Osteoblast (primary cell): Measurements from ENCODE around the gene GCSAM. TPM values are rescaled to one million over a fixed set of nuclear protein-coding genes. Genes with fewer than 3 reads are reported as not detected.

ENCODE experiments used
- DNase-seq: peaks from one replicate; pipeline ENCODE4 v3.0.0; 2011; ENCODE audit warnings: low spot score, mixed read lengths; ENCODE audit not compliant: insufficient read length; ENCODE audit errors: missing footprints
- H2AFZ ChIP-seq: 2 replicates; pipeline ENCODE4 v1.6.0; 2011; ENCODE audit warnings: mild to moderate bottlenecking, low read length
- H3K27ac ChIP-seq: 2 replicates; pipeline ENCODE4 v1.5.1; 2011; ENCODE audit warnings: mild to moderate bottlenecking, low read depth, low read length, moderate library complexity
- H3K27me3 ChIP-seq: 2 replicates; pipeline ENCODE4 v1.6.0; 2012; ENCODE audit warnings: mild to moderate bottlenecking, control low read depth, inconsistent platforms, low read length, moderate library complexity; ENCODE audit not compliant: insufficient read depth
- H3K36me3 ChIP-seq: 2 replicates; pipeline ENCODE4 v1.5.1; 2011; ENCODE audit warnings: mild to moderate bottlenecking, low read length, control low read depth, moderate library complexity; ENCODE audit not compliant: insufficient read depth
- H3K4me1 ChIP-seq: 2 replicates; pipeline ENCODE4 v1.5.1; 2011; ENCODE audit warnings: mild to moderate bottlenecking, low read length, control low read depth, moderate library complexity; ENCODE audit not compliant: insufficient read depth
- H3K4me2 ChIP-seq: 2 replicates; pipeline ENCODE4 v1.6.0; 2011; ENCODE audit warnings: mild to moderate bottlenecking, low read length; ENCODE audit not compliant: insufficient read depth
- H3K4me3 ChIP-seq: fragments of 200-600 bp; sonication (generic); 3 replicates; pipeline ENCODE4 v1.5.1; 2012; ENCODE audit warnings: mild to moderate bottlenecking, low read length, inconsistent platforms; ENCODE audit not compliant: insufficient read depth
- H3K79me2 ChIP-seq: 2 replicates; pipeline ENCODE4 v1.6.0; 2012; ENCODE audit warnings: mild to moderate bottlenecking, low read length, control low read depth, inconsistent platforms; ENCODE audit not compliant: insufficient read depth
- H3K9me3 ChIP-seq: 2 replicates; pipeline ENCODE4 v1.5.1; 2011; ENCODE audit warnings: low read depth, low read length, control low read depth
- H4K20me1 ChIP-seq: 2 replicates; pipeline ENCODE4 v1.6.0; 2012; ENCODE audit warnings: mild to moderate bottlenecking, low read length, control low read depth; ENCODE audit not compliant: insufficient read depth
- total RNA-seq: library from RNA; depleted of rRNA; stranded (reverse); fragments of >200 nt; gene quantifications from 2 replicates; pipeline ENCODE4 v1.2.3, GENCODE V29; 2012
- TF ChIP-seq, protein P1 (sequence below): IDR thresholded peaks from 2 replicates; pipeline ENCODE4 v1.5.1; 2011; ENCODE audit warnings: mild to moderate bottlenecking, low read depth, low read length, moderate library complexity; ENCODE audit errors: extremely low read depth

The GCSAM gene
- total RNA-seq, 1 donor, result 0.36 TPM

DNA sequence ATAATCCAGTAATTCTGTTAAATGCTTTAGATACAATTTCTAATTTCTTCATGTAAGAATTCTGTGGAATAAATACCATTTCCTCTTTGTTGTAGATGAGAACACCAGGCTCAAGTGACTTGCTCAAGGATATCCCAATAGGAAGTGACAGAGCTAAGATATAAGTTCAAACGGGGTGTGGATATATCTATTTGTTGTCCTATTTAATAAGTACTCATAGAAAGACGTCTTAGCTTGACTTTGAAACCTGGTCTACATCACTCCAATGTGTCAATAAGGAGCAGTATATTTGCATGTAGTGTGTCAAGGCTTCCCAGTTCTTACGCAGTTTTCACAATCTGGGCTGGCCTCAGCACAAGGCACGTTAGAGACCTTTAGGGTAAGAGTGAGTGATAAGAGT lies 4.7 kb upstream of the GCSAM start:
- H3K4me1 ChIP-seq, result no peaks in the 10 kb centered on the region
- no peak overlapping the region for H2AFZ ChIP-seq
- no peaks in the 10 kb centered on the region for H4K20me1 ChIP-seq
- no peak overlapping the region for H3K27ac ChIP-seq
- no peaks in the 10 kb centered on the region for H3K79me2 ChIP-seq
- no peaks in the 10 kb centered on the region for H3K9me3 ChIP-seq
- TF ChIP-seq, protein P1, sequence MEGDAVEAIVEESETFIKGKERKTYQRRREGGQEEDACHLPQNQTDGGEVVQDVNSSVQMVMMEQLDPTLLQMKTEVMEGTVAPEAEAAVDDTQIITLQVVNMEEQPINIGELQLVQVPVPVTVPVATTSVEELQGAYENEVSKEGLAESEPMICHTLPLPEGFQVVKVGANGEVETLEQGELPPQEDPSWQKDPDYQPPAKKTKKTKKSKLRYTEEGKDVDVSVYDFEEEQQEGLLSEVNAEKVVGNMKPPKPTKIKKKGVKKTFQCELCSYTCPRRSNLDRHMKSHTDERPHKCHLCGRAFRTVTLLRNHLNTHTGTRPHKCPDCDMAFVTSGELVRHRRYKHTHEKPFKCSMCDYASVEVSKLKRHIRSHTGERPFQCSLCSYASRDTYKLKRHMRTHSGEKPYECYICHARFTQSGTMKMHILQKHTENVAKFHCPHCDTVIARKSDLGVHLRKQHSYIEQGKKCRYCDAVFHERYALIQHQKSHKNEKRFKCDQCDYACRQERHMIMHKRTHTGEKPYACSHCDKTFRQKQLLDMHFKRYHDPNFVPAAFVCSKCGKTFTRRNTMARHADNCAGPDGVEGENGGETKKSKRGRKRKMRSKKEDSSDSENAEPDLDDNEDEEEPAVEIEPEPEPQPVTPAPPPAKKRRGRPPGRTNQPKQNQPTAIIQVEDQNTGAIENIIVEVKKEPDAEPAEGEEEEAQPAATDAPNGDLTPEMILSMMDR, result no peak
- no peak overlapping the region for H3K4me2 ChIP-seq
- H3K36me3 ChIP-seq, result no peaks in the 10 kb centered on the region
- no peak for DNase-seq
- H3K4me3 ChIP-seq, result no peak overlapping the region
- no peaks in the 10 kb centered on the region for H3K27me3 ChIP-seq

DNA sequence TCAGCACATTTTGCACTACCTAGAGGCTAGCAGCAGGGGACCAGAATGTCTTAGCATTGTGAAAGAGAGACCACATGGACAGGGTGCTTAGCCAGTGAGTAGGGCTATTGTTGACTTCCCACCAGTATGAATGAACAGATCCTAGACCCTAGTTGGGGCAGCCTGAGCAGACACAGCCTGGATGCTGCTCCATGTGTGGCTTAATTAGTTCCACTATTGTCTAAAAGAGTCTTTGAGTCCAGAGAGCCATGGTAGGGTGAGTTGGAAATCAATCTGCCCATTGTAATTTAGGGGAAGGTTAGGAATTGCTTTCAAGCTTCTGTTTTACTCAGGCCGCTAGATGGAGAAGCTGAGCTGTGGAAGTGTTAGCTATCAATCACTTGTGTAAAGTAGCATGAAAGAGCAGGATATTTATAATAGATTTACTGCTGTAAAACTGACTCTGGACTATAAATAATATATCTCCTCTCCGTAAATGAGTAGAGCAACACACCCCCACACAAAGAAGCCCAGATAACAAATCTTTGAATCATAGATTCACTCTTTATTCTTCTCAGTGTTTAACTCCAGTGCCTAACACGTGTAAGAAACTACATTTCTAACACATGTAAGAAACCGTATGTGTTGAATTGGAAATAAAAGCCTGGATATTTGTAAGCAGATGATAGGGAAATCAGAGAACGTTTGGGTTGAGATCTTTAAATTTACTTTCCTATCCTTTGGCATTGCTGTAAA lies 4.1 kb upstream of the GCSAM start:
- H3K4me2 ChIP-seq, result no peak overlapping the region
- no peaks in the 10 kb centered on the region for H3K4me1 ChIP-seq
- no peaks in the 10 kb centered on the region for H3K79me2 ChIP-seq
- DNase-seq, result no peak
- TF ChIP-seq, protein P1, result peak; percentile 55
- no peak overlapping the region for H3K27ac ChIP-seq
- H2AFZ ChIP-seq, result no peak overlapping the region
- H4K20me1 ChIP-seq, result no peaks in the 10 kb centered on the region
- H3K27me3 ChIP-seq, result no peaks in the 10 kb centered on the region
- H3K4me3 ChIP-seq, result no peak overlapping the region
- H3K9me3 ChIP-seq, result no peaks in the 10 kb centered on the region
- no peaks in the 10 kb centered on the region for H3K36me3 ChIP-seq

DNA sequence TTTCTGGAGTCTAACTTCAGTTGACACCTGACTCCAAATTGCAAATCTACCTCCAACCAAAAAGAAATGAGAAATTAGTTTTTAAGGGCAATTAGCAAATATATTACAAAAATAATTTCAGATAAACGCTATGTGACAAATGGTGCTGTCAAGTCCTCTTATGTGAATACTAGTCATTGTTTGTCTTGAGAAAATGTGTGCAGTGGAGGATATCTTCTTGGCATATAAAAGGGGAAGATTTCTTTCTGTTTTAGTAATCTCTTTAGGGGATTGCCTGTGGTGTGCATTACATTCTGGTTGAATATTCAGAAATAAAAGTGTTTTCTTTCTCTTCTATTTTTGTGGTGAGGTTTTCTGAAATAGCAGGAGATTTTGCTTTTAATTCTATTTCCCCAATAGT lies 3.0 kb upstream of the GCSAM start:
- Histone ChIP-seq H3K36me3 (no peaks in the 10 kb centered on the region), H3K79me2 (no peaks in the 10 kb centered on the region), H3K4me2 (no peak overlapping the region), H3K4me3 (no peak overlapping the region), H2AFZ (no peak overlapping the region), H3K4me1 (no peaks in the 10 kb centered on the region), H3K27me3 (no peaks in the 10 kb centered on the region), H4K20me1 (no peaks in the 10 kb centered on the region), H3K9me3 (no peaks in the 10 kb centered on the region), H3K27ac (no peak overlapping the region)
- DNase-seq, result no peak
- TF ChIP-seq, protein P1, result no peak

DNA sequence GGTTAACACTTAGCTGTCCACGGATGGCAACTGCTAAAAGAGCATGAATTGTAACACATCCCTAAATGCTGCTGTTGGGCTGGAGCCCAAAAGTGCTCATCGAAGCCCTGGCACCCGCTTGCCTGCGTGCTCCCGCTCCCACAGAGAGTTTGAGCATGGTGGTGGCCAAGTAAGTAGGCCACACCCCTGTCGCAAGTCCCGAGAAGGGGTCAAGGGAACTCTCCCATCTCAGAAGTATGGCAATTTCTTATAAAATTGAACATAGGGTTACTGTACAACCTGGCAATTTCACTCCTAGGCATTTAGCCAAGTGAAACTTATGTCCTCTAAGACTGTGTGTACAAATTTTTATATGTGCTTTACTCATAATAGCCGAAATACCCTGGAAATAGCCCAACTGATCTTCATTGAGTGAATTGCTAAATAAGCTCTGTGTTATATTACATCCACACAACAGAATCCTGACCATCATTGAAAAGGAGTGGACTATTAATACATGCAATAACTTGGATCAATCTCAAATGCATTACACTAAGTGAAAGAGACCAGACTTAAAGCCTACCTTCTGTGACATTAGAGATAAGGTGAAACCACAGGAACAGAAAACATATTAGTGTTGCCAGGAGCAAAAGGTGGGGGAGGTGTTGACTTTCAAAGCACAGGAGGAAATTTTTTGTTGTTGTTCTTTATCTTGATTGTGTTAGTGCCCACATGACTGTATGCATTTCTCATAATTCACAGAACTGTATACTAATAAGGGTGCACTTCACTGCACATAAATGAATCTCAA lies 1.5 kb upstream of the GCSAM start:
- Histone ChIP-seq H3K4me3 (no peak overlapping the region), H3K79me2 (no peaks in the 10 kb centered on the region), H3K36me3 (no peaks in the 10 kb centered on the region), H3K9me3 (no peaks in the 10 kb centered on the region), H3K4me2 (no peak overlapping the region), H2AFZ (no peak overlapping the region), H4K20me1 (no peaks in the 10 kb centered on the region), H3K27ac (no peak overlapping the region), H3K4me1 (no peaks in the 10 kb centered on the region), H3K27me3 (no peaks in the 10 kb centered on the region)
- DNase-seq, result no peak
- TF ChIP-seq, protein P1, result no peak
